PC-3 (cell line): ENCODE measurements around the gene SRSF8. TPM values are rescaled to one million over a fixed set of nuclear protein-coding genes. Genes with fewer than 3 reads are reported as not detected.

ENCODE experiments used
- ATAC-seq: fragments of 200-7000 bp; cut with Tn5 transposase; 2 replicates; pipeline ENCODE4 v1.9.1; 2020; ENCODE audit warnings: mild to moderate bottlenecking, moderate library complexity
- BruUV-seq: library from RNA; stranded (reverse); fragments of 400-500 nt; replicated peaks from 2 replicates; lab custom pipeline; 2021; lab: Mats Ljungman, UMichigan
- CTCF ChIA-PET: fragments of 300-600 bp; sonication (Branson Sonifier 250); formaldehyde crosslinking; loops from one replicate; lab custom pipeline; 2022; ENCODE audit warnings: antibody characterized with exemption; lab: Charles Lee
- POLR2A ChIA-PET: fragments of 300-600 bp; sonication (Branson Sonifier 250); formaldehyde crosslinking; loops from one replicate; lab custom pipeline; 2022; ENCODE audit warnings: antibody characterized with exemption; ENCODE audit not compliant: unreplicated experiment; lab: Charles Lee
- DNase-seq: peaks from one replicate; pipeline ENCODE4 v3.0.0-alpha.2; 2015
- H2AFZ ChIP-seq: fragments of 300-600 bp; sonication (generic); 2 replicates; pipeline ENCODE4 v1.6.0; 2016; ENCODE audit warnings: antibody characterized with exemption, low read length
- H3F3A ChIP-seq: fragments of 300-600 bp; sonication (generic); one replicate; pipeline ENCODE4 v1.6.0; 2017; ENCODE audit warnings: antibody characterized with exemption, low read length, control low read depth, mild to moderate bottlenecking; ENCODE audit not compliant: unreplicated experiment
- H3K27ac ChIP-seq: fragments of 300-600 bp; sonication (generic); 2 replicates; pipeline ENCODE4 v1.5.1; 2016; ENCODE audit warnings: mild to moderate bottlenecking, low read length
- H3K27me3 ChIP-seq: fragments of 300-600 bp; sonication (generic); 2 replicates; pipeline ENCODE4 v1.6.1; 2016; ENCODE audit warnings: low read length, mixed read lengths
- H3K36me3 ChIP-seq: fragments of 300-600 bp; sonication (generic); 2 replicates; pipeline ENCODE4 v1.6.1; 2016; ENCODE audit warnings: low read depth, mixed run types, low read length, mixed read lengths
- H3K4me1 ChIP-seq: fragments of 300-600 bp; sonication (generic); 2 replicates; pipeline ENCODE4 v1.5.1; 2016; ENCODE audit warnings: low read length; ENCODE audit not compliant: insufficient read depth
- H3K4me2 ChIP-seq: fragments of 300-600 bp; sonication (generic); 2 replicates; pipeline ENCODE4 v1.6.0; 2016; ENCODE audit warnings: low read length
- H3K4me3 ChIP-seq: fragments of 300-600 bp; sonication (generic); 2 replicates; pipeline ENCODE4 v1.5.1; 2016; ENCODE audit warnings: mild to moderate bottlenecking, low read length, mixed read lengths
- H3K79me2 ChIP-seq: fragments of 300-600 bp; sonication (generic); 2 replicates; pipeline ENCODE4 v1.6.1; 2017; ENCODE audit warnings: low read length, mixed read lengths
- H3K9ac ChIP-seq: fragments of 300-600 bp; sonication (generic); 2 replicates; pipeline ENCODE4 v1.6.0; 2016; ENCODE audit warnings: mild to moderate bottlenecking, low read length
- H3K9me2 ChIP-seq: fragments of 300-600 bp; sonication (generic); replicated peaks from 2 replicates; pipeline ENCODE4 v1.6.1; 2016; ENCODE audit warnings: mixed run types, low read length, mixed read lengths
- H3K9me3 ChIP-seq: fragments of 300-600 bp; sonication (generic); 2 replicates; pipeline ENCODE4 v1.6.1; 2016; ENCODE audit warnings: low read length, mixed read lengths
- H4K20me1 ChIP-seq: fragments of 300-600 bp; sonication (generic); 2 replicates; pipeline ENCODE4 v1.6.1; 2016; ENCODE audit warnings: low read length, mixed read lengths
- EZH2 ChIP-seq: fragments of 300-600 bp; sonication (generic); IDR thresholded peaks from one replicate; pipeline ENCODE4 v1.6.1; 2017; ENCODE audit warnings: antibody characterized with exemption, mild to moderate bottlenecking, low read length; ENCODE audit not compliant: unreplicated experiment
- EZH2phosphoT487 ChIP-seq: fragments of 300-600 bp; sonication (generic); IDR thresholded peaks from 2 replicates; pipeline ENCODE4 v1.6.1; 2018; ENCODE audit warnings: mild to moderate bottlenecking, antibody characterized with exemption, low read length, borderline replicate concordance
- intact Hi-C: fragments of 100-400 bp; cut with micrococcal nuclease; formaldehyde crosslinking; loops from 2 replicates; pipeline ENCODE4 v1.9.0; 2023
- total RNA-seq: library from RNA; depleted of rRNA; stranded (reverse); fragments of >200 nt; gene quantifications from 2 replicates; pipeline ENCODE4 v1.2.3, GENCODE V29; 2014
- TF ChIP-seq, protein P1 (sequence below): fragments of 300-600 bp; sonication (generic); conservative IDR thresholded peaks from 2 replicates; pipeline ENCODE4 v1.5.1; 2017; ENCODE audit warnings: antibody characterized with exemption, low read depth, mild to moderate bottlenecking, low read length

SRSF8 gene
- total RNA-seq, 1 experiment from 2014 or later = 17.2 TPM

DNA sequence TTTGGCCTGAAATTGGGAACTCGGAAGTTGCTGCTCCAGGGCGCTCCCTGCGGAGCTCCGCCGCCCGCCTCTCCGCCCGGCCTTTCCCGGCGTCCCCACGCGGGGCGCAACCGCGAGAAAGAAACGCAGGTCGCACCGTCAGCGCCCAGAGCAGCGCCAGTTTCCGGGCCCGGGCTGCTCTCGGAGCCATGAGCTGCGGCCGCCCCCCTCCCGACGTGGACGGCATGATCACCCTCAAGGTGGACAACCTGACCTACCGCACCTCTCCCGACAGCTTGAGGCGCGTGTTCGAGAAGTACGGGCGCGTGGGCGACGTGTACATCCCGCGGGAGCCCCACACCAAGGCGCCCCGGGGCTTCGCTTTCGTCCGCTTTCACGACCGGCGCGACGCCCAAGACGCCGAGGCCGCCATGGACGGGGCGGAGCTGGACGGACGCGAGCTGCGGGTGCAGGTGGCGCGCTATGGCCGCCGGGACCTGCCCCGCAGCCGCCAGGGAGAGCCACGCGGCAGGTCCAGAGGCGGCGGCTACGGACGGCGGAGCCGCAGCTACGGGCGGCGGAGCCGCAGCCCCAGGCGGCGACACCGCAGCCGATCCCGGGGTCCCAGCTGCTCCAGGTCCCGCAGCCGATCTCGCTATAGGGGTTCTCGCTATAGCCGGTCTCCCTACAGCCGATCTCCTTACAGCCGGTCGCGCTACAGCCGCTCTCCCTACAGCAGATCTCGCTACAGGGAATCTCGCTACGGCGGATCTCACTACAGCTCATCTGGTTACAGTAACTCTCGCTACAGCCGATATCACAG is 521 bp downstream of the SRSF8 start:
- no TSS peak for BruUV-seq
- ChIA-PET POLR2A (interaction anchor here (0.6 to 1.1 kb wide), 12 partner anchors 12 to 1322 kb away, joined by 3 to 28 read pairs (median 4); partner anchors contain the start of genes CCDC82, CWC15, ENDOD1 and JRKL), CTCF (interaction anchor here (0.6 to 1.6 kb wide), 7 partner anchors 80 to 723 kb away, joined by 3 to 16 read pairs (median 3); partner anchors contain the start of genes CWC15, FAM76B and KDM4D)
- H3K27ac ChIP-seq = peak overlapping the region; percentile 67
- no peaks in the 10 kb centered on the region for H3K9me3 ChIP-seq
- TF ChIP-seq EZH2phosphoT487 (no peak), EZH2 (no peak)
- TF ChIP-seq, protein P1, sequence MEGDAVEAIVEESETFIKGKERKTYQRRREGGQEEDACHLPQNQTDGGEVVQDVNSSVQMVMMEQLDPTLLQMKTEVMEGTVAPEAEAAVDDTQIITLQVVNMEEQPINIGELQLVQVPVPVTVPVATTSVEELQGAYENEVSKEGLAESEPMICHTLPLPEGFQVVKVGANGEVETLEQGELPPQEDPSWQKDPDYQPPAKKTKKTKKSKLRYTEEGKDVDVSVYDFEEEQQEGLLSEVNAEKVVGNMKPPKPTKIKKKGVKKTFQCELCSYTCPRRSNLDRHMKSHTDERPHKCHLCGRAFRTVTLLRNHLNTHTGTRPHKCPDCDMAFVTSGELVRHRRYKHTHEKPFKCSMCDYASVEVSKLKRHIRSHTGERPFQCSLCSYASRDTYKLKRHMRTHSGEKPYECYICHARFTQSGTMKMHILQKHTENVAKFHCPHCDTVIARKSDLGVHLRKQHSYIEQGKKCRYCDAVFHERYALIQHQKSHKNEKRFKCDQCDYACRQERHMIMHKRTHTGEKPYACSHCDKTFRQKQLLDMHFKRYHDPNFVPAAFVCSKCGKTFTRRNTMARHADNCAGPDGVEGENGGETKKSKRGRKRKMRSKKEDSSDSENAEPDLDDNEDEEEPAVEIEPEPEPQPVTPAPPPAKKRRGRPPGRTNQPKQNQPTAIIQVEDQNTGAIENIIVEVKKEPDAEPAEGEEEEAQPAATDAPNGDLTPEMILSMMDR = peak; percentile 46; the same call in 1 of the 2 replicates
- DNase-seq = peak; percentile 87
- H3K79me2 ChIP-seq = peaks cover 43% of the 10 kb centered on the region
- no peaks in the 10 kb centered on the region for H3K9me2 ChIP-seq
- peak; percentile 72 for ATAC-seq
- H3K36me3 ChIP-seq = no peaks in the 10 kb centered on the region
- no peaks in the 10 kb centered on the region for H3F3A ChIP-seq
- peak overlapping the region; percentile 82 for H3K4me3 ChIP-seq
- H3K4me1 ChIP-seq = peaks cover 13% of the 10 kb centered on the region
- H2AFZ ChIP-seq = peak overlapping the region; percentile 78
- intact Hi-C loops = loop anchor here (2.0 to 10.0 kb wide), 5 partner anchors 94 to 1360 kb away; partner anchors contain the start of genes AMOTL1, CWC15, KDM4D and SESN3
- H3K9ac ChIP-seq = peak overlapping the region; percentile 79
- peaks cover 1% of the 10 kb centered on the region; the same call in 1 of the 2 replicates for H3K27me3 ChIP-seq
- H3K4me2 ChIP-seq = peak overlapping the region; percentile 91
- peaks cover 7% of the 10 kb centered on the region; the same call in 1 of the 2 replicates for H4K20me1 ChIP-seq

DNA sequence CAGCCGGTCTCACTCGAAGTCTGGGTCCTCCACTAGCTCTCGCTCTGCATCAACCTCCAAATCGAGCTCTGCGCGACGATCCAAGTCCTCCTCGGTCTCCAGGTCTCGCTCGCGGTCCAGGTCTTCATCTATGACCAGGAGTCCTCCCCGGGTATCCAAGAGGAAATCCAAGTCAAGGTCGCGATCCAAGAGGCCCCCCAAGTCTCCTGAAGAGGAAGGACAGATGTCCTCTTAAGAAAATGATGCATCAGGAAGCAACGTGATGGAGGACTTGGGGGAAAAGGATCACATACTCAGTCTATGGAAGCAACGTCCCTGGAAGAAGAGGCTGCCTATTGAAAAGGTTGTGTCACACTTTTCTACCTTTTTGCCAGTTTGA is 1.1 kb downstream of the SRSF8 start:
- peak; percentile 2 for ATAC-seq
- CTCF ChIA-PET = interaction anchor here (0.7 to 1.6 kb wide), 4 partner anchors 84 to 637 kb away, joined by 3 to 16 read pairs (median 5); no protein-coding TSS in a partner anchor

More for the DNA sequence above, 1.1 kb downstream of the SRSF8 start:
- Histone ChIP-seq H3K9me2 (no peaks in the 10 kb centered on the region), H3K4me1 (peaks cover 16% of the 10 kb centered on the region), H3K4me3 (peak overlapping the region; percentile 82), H3K36me3 (no peaks in the 10 kb centered on the region), H2AFZ (peak overlapping the region; percentile 78), H3F3A (no peaks in the 10 kb centered on the region), H3K27me3 (no peaks in the 10 kb centered on the region), H3K9ac (peak overlapping the region; percentile 79), H3K27ac (peak overlapping the region; percentile 67), H3K4me2 (peak overlapping the region; percentile 91), H3K79me2 (peaks cover 43% of the 10 kb centered on the region), H4K20me1 (peaks cover 7% of the 10 kb centered on the region; the same call in 1 of the 2 replicates), H3K9me3 (no peaks in the 10 kb centered on the region)
- TF ChIP-seq EZH2 (no peak), EZH2phosphoT487 (no peak)
- TF ChIP-seq, protein P1 = no peak
- no peak for DNase-seq
- POLR2A ChIA-PET = interaction anchor here (0.6 to 1.1 kb wide), 4 partner anchors 12 to 296 kb away, joined by 3 to 4 read pairs (median 4); no protein-coding TSS in a partner anchor
- TSS peak; percentile 57 for BruUV-seq
- intact Hi-C loops = loop anchor here (1.0 to 10.0 kb wide), 10 partner anchors 21 to 1359 kb away; partner anchors contain the start of genes AMOTL1, CWC15, ENDOD1 and KDM4D
